Inflammatory macrophage treated with lipopolysaccharide for 4 hours (primary cell): ENCODE measurements around the gene MED22.
A peak's percentile ranks its signal among the peaks of the same experiment; 100 is the strongest.

Experiments used
- DNase-seq: peaks from one replicate; pipeline ENCODE4 v3.0.0-alpha.2; 2020

The MED22 gene

GRCh38 chr9:133375724-133376654, 28.1 kb upstream of the MED22 start, which contains the start of the genes STKLD1 and SURF4:
TSS of gene STKLD1 (plus strand) at chr9:133376366. CDS start at chr9:133376474, 108 bp downstream.
TSS of gene SURF4 (minus strand) at chr9:133376060. CDS start at chr9:133375969, 91 bp downstream.
- DNase-seq, result peak; percentile 97

- DNase-seq, result peak; percentile 45
These were observed 27.3 kb upstream of the MED22 start for GRCh38 chr9:133375116-133375723.

GRCh38 chr9:133374612-133375115, 26.7 kb upstream of the MED22 start:
- DNase-seq, result peak; percentile 56

- DNase-seq, result no peak
These were observed 24.2 kb upstream of the MED22 start for GRCh38 chr9:133372144-133372543.

GRCh38 chr9:133371261-133371711, 23.4 kb upstream of the MED22 start:
- peak; percentile 21 for DNase-seq

GRCh38 chr9:133370685-133371084, 22.8 kb upstream of the MED22 start:
- no peak for DNase-seq

- DNase-seq, result no peak
These were observed 22.0 kb upstream of the MED22 start for GRCh38 chr9:133369933-133370332.

GRCh38 chr9:133369422-133369821, 21.5 kb upstream of the MED22 start:
- DNase-seq, result no peak

GRCh38 chr9:133368249-133368881, 20.4 kb upstream of the MED22 start:
- DNase-seq, result no peak

GRCh38 chr9:133367778-133368177, 19.8 kb upstream of the MED22 start:
- no peak for DNase-seq

GRCh38 chr9:133367221-133367620, 19.3 kb upstream of the MED22 start:
- no peak for DNase-seq

- no peak for DNase-seq
These were observed 18.5 kb upstream of the MED22 start for GRCh38 chr9:133366435-133366834.

- DNase-seq, result no peak
These were observed 14.6 kb upstream of the MED22 start for GRCh38 chr9:133362359-133363044.

GRCh38 chr9:133361507-133362092, 13.7 kb upstream of the MED22 start:
- no peak for DNase-seq

- DNase-seq, result no peak
These were observed 12.8 kb upstream of the MED22 start for GRCh38 chr9:133360400-133361393.

- no peak for DNase-seq
These were observed 11.7 kb upstream of the MED22 start for GRCh38 chr9:133359399-133360175.

GRCh38 chr9:133357656-133358055, 9.7 kb upstream of the MED22 start:
- no peak for DNase-seq

- peak; percentile 88 for DNase-seq
These were observed 8.6 kb upstream of the MED22 start, which contains the start of the genes SURF1 and SURF2 for GRCh38 chr9:133356391-133357091. TSS of gene SURF1 (minus strand) at chr9:133356487. CDS start at chr9:133356453, 34 bp downstream. TSS of gene SURF2 (plus strand) at chr9:133356550. CDS start at chr9:133356593, 43 bp downstream.

GRCh38 chr9:133355881-133356357, 8.0 kb upstream of the MED22 start:
- no peak for DNase-seq
